Measurements from ENCODE around the gene TBC1D2.
"Not testable (repeated sequence)": the region's sequence is repeated elsewhere in the genome, so short reads cannot be mapped to it uniquely, and the experiment has no call there.

Gene TBC1D2

GRCh38 chr9:98271479-98271878 lies 16.0 kb upstream of the TBC1D2 start:
- Histone ChIP-seq H3K4me1 (ENCODE audit: insufficient read depth, low read length) (peaks cover 4% of the 10 kb centered on the region; the same call in 1 of the 2 replicates), H3K27ac (ENCODE audit: low read length) (no peak overlapping the region), H3K9me3 (ENCODE audit: insufficient read depth, low read depth, low read length) (no peaks in the 10 kb centered on the region), H3K27me3 (ENCODE audit: insufficient read depth, low read length) (no peaks in the 10 kb centered on the region), H3K4me3 (ENCODE audit: low read length) (no peak overlapping the region), H3K9ac (ENCODE audit: low read depth, low read length) (no peak overlapping the region), H3K36me3 (ENCODE audit: insufficient read depth, low read depth, low read length) (no peaks in the 10 kb centered on the region)

DNA sequence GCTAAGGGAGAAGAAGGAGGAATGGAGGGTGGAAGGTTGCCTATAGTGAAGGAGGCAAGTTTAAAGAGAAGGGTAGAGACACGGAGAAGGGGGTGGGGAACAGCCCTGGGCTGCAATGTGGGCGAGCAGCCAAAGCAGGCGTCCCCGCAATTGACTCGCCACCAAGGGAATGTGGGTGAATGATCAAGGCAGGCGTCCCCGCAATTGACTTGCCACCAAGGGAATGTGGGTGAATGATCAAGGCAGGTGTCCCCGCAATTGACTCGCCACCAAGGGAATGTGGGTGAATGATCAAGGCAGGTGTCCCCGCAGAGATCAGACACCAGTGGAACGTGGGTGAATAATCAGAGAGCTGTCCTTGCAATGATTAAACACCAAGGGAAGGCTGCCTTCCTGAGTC lies 14.8 kb upstream of the TBC1D2 start:
- H3K27me3 ChIP-seq (ENCODE audit: insufficient read depth, low read length); H3K27ac ChIP-seq (ENCODE audit: low read length); H3K4me1 ChIP-seq (ENCODE audit: insufficient read depth, low read length); H3K9ac ChIP-seq (ENCODE audit: low read depth, low read length); H3K36me3 ChIP-seq (ENCODE audit: insufficient read depth, low read depth, low read length); H3K4me3 ChIP-seq (ENCODE audit: low read length); H3K9me3 ChIP-seq (ENCODE audit: insufficient read depth, low read depth, low read length): not testable (repeated sequence)

DNA sequence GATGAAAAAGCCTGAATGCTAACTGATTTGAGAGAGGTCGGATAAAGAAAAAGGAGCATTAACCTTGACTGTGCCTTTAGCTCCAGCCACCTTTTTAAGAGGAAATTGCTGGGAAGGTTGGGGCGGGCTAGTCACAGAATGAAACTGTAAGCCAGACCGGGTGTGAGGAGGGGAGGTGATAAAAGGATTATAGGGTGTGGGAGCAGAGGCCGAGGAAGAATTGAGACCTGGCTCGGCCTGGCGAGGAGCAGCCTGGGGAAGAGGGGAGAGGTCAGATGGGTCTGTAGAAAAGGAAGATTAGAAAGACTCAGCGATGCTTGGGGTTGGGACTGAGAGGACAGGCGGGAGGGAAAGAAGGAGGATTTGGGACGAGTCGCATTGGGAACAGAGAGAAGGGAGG lies 14.2 kb upstream of the TBC1D2 start:
- H3K9me3 ChIP-seq (ENCODE audit: insufficient read depth, low read depth, low read length); H3K36me3 ChIP-seq (ENCODE audit: insufficient read depth, low read depth, low read length); H3K4me3 ChIP-seq (ENCODE audit: low read length); H3K27ac ChIP-seq (ENCODE audit: low read length); H3K9ac ChIP-seq (ENCODE audit: low read depth, low read length); H3K4me1 ChIP-seq (ENCODE audit: insufficient read depth, low read length); H3K27me3 ChIP-seq (ENCODE audit: insufficient read depth, low read length): not testable (repeated sequence)

GRCh38 chr9:98267556-98267955 lies 12.1 kb upstream of the TBC1D2 start:
- not testable (repeated sequence) for H3K9ac ChIP-seq (ENCODE audit: low read depth, low read length); H3K27ac ChIP-seq (ENCODE audit: low read length); H3K27me3 ChIP-seq (ENCODE audit: insufficient read depth, low read length); H3K4me1 ChIP-seq (ENCODE audit: insufficient read depth, low read length); H3K4me3 ChIP-seq (ENCODE audit: low read length); H3K36me3 ChIP-seq (ENCODE audit: insufficient read depth, low read depth, low read length); H3K9me3 ChIP-seq (ENCODE audit: insufficient read depth, low read depth, low read length)

DNA sequence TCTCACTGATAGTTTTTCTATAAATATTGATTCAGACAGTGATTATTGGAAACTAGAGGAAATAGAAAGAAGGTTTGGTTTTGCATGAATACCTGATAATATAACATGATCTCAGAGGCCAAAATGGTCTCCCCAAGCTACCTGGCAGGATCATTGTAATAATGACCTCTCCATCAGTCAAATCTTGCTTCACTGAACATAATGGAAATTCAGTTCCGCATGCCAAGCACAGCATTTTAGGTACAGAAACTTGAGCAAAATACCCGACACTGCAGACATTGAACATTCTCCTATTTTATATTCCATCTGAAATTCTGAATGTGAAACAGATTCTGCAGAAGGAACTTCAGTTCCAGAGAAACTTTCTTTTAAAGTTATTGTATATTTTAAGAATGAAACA lies 9.1 kb upstream of the TBC1D2 start:
- Histone ChIP-seq H3K27ac (ENCODE audit: low read length) (no peak overlapping the region), H3K4me1 (ENCODE audit: insufficient read depth, low read length) (peaks cover 3% of the 10 kb centered on the region; the same call in 1 of the 2 replicates)

DNA sequence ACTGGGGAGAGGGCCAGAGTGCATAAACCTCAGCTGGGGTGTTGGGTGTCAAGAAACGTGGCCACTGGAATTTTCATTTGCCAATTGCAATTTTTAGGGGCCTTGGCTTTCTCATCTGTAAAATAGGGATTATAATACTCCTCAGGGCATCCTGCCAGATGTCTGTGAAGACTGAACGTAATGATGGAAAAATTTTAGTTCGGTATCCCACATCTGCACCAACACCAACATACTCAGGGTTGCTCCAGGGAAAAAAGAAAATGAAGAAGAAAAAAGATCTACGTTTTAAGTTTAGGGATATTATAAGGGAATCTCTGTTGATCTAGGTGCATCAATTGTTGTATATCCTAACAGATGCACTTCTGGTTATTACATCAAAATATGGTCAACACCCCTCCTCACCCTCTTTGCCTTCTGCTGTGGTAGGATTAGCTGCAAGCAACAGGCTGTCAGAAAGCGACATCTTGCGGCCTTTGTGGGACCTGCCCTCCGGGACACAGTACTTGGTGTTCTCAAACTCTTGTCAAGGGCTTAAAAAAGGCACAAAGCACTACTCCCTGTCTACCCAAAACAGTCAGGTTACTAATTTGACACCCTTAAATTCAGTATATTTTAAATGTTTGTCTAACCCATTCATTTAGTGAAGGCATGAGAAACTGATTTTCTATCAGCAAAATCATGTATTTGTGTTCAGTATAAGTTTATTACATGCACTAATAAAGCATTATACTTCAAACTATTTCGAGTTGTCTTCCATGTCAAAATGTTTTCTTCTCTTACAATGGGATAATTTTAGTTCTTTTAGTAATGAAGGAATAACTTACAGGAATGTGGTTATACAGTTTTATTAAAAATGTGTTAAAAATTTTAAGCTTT lies 8.3 kb upstream of the TBC1D2 start:
- no peak overlapping the region for H3K27ac ChIP-seq (ENCODE audit: low read length)
- H3K9ac ChIP-seq (ENCODE audit: low read depth, low read length), result no peak overlapping the region
- H3K4me1 ChIP-seq (ENCODE audit: insufficient read depth, low read length), result peaks cover 3% of the 10 kb centered on the region; the same call in 1 of the 2 replicates
- H3K27me3 ChIP-seq (ENCODE audit: insufficient read depth, low read length), result no peaks in the 10 kb centered on the region
- H3K4me3 ChIP-seq (ENCODE audit: low read length), result no peak overlapping the region
- H3K36me3 ChIP-seq (ENCODE audit: insufficient read depth, low read depth, low read length), result no peaks in the 10 kb centered on the region
- H3K9me3 ChIP-seq (ENCODE audit: insufficient read depth, low read depth, low read length), result no peaks in the 10 kb centered on the region

More for the DNA sequence above, 9.1 kb upstream of the TBC1D2 start:
- Histone ChIP-seq H3K4me3 (ENCODE audit: low read length) (no peak overlapping the region), H3K27me3 (ENCODE audit: insufficient read depth, low read length) (no peaks in the 10 kb centered on the region), H3K36me3 (ENCODE audit: insufficient read depth, low read depth, low read length) (no peaks in the 10 kb centered on the region), H3K9me3 (ENCODE audit: insufficient read depth, low read depth, low read length) (no peaks in the 10 kb centered on the region), H3K9ac (ENCODE audit: low read depth, low read length) (no peak overlapping the region)

GRCh38 chr9:98263080-98263479 lies 7.6 kb upstream of the TBC1D2 start:
- no peaks in the 10 kb centered on the region for H3K27me3 ChIP-seq (ENCODE audit: insufficient read depth, low read length)
- no peak overlapping the region for H3K4me3 ChIP-seq (ENCODE audit: low read length)
- H3K36me3 ChIP-seq (ENCODE audit: insufficient read depth, low read depth, low read length), result no peaks in the 10 kb centered on the region
- no peaks in the 10 kb centered on the region for H3K9me3 ChIP-seq (ENCODE audit: insufficient read depth, low read depth, low read length)
- peaks cover 3% of the 10 kb centered on the region; the same call in 1 of the 2 replicates for H3K4me1 ChIP-seq (ENCODE audit: insufficient read depth, low read length)
- no peak overlapping the region for H3K9ac ChIP-seq (ENCODE audit: low read depth, low read length)
- H3K27ac ChIP-seq (ENCODE audit: low read length), result no peak overlapping the region

- H3K9me3 ChIP-seq (ENCODE audit: insufficient read depth, low read depth, low read length), result no peaks in the 10 kb centered on the region
Measured at GRCh38 chr9:98262056-98262455, 6.6 kb upstream of the TBC1D2 start.

DNA sequence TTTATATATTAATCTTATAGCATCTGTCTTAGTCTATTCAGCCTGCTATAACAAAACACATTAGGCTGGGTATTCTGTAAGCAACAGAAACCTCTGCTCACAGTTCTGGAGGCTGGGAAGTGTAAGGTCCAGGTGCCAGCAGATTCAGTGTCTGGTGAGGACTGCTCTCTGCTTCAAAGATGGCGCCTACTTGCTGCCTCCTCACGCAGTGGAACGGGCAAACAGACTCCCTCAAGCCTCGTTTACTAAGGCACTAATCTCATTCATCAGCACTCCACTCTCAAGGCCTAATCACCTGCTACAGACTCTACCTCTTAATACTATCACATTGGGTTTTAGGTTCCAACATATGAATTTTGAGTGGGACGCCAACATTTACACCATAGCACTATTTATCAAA lies 5.2 kb upstream of the TBC1D2 start:
- no peaks in the 10 kb centered on the region for H3K36me3 ChIP-seq (ENCODE audit: insufficient read depth, low read depth, low read length)
- H3K9me3 ChIP-seq (ENCODE audit: insufficient read depth, low read depth, low read length), result no peaks in the 10 kb centered on the region
- H3K4me3 ChIP-seq (ENCODE audit: low read length), result no peak overlapping the region
- H3K27ac ChIP-seq (ENCODE audit: low read length), result no peak overlapping the region
- no peak overlapping the region for H3K9ac ChIP-seq (ENCODE audit: low read depth, low read length)
- H3K27me3 ChIP-seq (ENCODE audit: insufficient read depth, low read length), result no peaks in the 10 kb centered on the region
- peaks cover 9% of the 10 kb centered on the region for H3K4me1 ChIP-seq (ENCODE audit: insufficient read depth, low read length)

More at GRCh38 chr9:98262056-98262455, 6.6 kb upstream of the TBC1D2 start:
- Histone ChIP-seq H3K27ac (ENCODE audit: low read length) (no peak overlapping the region), H3K9ac (ENCODE audit: low read depth, low read length) (no peak overlapping the region; the same call in 1 of the 2 replicates), H3K27me3 (ENCODE audit: insufficient read depth, low read length) (no peaks in the 10 kb centered on the region), H3K36me3 (ENCODE audit: insufficient read depth, low read depth, low read length) (no peaks in the 10 kb centered on the region), H3K4me3 (ENCODE audit: low read length) (no peak overlapping the region), H3K4me1 (ENCODE audit: insufficient read depth, low read length) (peaks cover 3% of the 10 kb centered on the region; the same call in 1 of the 2 replicates)

DNA sequence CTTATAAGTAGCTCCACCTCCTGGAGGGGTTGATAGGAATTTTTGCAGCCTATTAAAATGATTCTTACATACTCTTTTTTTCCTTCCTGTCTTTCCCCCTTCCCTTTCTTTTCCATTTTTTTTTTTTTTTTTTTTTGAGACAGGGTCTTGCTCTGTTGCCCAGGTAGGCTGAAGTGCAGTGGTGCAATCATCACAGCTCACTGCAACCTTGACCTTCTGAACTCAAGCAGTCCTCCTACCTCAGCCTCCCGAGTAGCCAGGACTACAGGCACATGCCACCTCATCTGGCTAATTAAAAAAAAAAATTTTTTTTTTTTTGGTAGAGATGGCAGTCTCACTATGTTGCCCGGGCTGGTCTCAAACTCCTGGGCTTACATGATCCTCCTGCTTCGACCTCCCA lies 4.3 kb upstream of the TBC1D2 start:
- H3K9me3 ChIP-seq (ENCODE audit: insufficient read depth, low read depth, low read length), result no peaks in the 10 kb centered on the region
- H3K4me1 ChIP-seq (ENCODE audit: insufficient read depth, low read length), result peaks cover 5% of the 10 kb centered on the region; the same call in 1 of the 2 replicates
- no peaks in the 10 kb centered on the region for H3K36me3 ChIP-seq (ENCODE audit: insufficient read depth, low read depth, low read length)
- H3K27ac ChIP-seq (ENCODE audit: low read length), result no peak overlapping the region
- H3K4me3 ChIP-seq (ENCODE audit: low read length), result no peak overlapping the region
- H3K27me3 ChIP-seq (ENCODE audit: insufficient read depth, low read length), result peaks cover 3% of the 10 kb centered on the region; the same call in 1 of the 2 replicates
- no peak overlapping the region for H3K9ac ChIP-seq (ENCODE audit: low read depth, low read length)

DNA sequence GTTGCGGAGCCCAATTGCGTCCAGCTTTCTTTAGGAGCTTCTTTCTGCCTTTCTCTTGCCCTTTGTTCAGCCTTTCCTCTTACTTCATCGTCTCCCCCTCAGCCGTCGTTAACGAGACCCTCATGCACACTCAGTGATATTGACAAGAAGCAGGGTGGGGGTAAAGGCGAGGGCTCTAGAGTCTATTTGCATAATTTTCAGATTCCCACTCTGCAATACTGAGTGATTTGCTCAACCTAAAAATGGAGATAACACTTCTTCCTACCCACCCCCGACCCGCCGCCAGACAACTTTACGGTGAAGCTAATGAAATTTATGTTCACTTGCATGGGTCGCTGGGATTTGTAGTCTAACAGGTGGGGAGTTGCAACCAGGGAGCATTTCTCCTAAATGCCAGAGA lies 1.3 kb upstream of the TBC1D2 start:
- Histone ChIP-seq H3K4me1 (ENCODE audit: insufficient read depth, low read length) (peaks cover 5% of the 10 kb centered on the region; the same call in 1 of the 2 replicates), H3K9me3 (ENCODE audit: insufficient read depth, low read depth, low read length) (no peaks in the 10 kb centered on the region), H3K4me3 (ENCODE audit: low read length) (peak overlapping the region; percentile 83), H3K27ac (ENCODE audit: low read length) (peak overlapping the region; percentile 26), H3K9ac (ENCODE audit: low read depth, low read length) (peak overlapping the region; percentile 86; the same call in 1 of the 2 replicates), H3K27me3 (ENCODE audit: insufficient read depth, low read length) (peaks cover 11% of the 10 kb centered on the region; the same call in 1 of the 2 replicates), H3K36me3 (ENCODE audit: insufficient read depth, low read depth, low read length) (no peaks in the 10 kb centered on the region)

DNA sequence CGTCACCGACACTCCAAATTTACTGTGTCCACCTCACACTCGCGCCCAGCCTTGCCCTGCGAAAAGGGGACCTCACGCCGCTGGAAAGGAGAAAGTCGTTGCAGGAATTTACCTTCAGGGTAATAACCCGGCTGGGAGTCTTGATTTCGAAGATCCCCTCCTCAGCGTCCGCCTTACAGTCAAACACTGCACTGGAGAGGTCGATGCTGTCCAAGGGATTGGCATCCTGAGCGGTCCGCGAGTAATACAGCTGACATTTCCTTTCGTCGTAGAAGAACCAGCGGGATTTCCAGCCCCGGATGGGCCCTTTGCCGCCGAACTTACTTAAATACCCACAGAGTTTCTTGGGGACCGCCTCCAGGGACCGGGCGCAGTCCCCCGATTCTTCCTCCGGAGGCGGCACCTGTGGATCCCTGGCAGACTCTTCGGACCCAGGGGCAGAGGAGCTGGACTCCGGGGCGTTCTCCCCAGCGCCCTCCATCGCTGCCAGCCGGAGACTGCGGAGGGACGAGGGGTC lies 330 bp downstream of the TBC1D2 start:
- no peak overlapping the region for H3K27ac ChIP-seq (ENCODE audit: low read length)
- H3K9ac ChIP-seq (ENCODE audit: low read depth, low read length), result peak overlapping the region; percentile 73; the same call in 1 of the 2 replicates
- H3K4me1 ChIP-seq (ENCODE audit: insufficient read depth, low read length), result peaks cover 5% of the 10 kb centered on the region; the same call in 1 of the 2 replicates
- H3K9me3 ChIP-seq (ENCODE audit: insufficient read depth, low read depth, low read length), result no peaks in the 10 kb centered on the region
- H3K4me3 ChIP-seq (ENCODE audit: low read length), result peak overlapping the region; percentile 83
- peaks cover 11% of the 10 kb centered on the region; the same call in 1 of the 2 replicates for H3K27me3 ChIP-seq (ENCODE audit: insufficient read depth, low read length)
- H3K36me3 ChIP-seq (ENCODE audit: insufficient read depth, low read depth, low read length), result no peaks in the 10 kb centered on the region

Measured in iPS-20b (cell line).